SK-MEL-5 (cell line): ENCODE measurements around the gene LUC7L3. TPM values are rescaled to one million over a fixed set of nuclear protein-coding genes. Genes with fewer than 3 reads are reported as not detected.
A peak's percentile ranks its signal among the peaks of the same experiment; 100 is the strongest.
"Not testable (repeated sequence)": the region's sequence is repeated elsewhere in the genome, so short reads cannot be mapped to it uniquely, and the experiment has no call there.

ENCODE experiments used
- DNase-seq: peaks from one replicate; pipeline ENCODE4 v3.0.0-alpha.2; 2016; ENCODE audit warnings: low read depth, low spot score
- in situ Hi-C: cut with HindIII; loops from 2 replicates; pipeline ENCODE4 v1.10.0; 2016; ENCODE audit warnings: low sequenced_read_pairs, high pct_unique_total_duplicates, low pct_unique_long_range_greater_than_20kb
- total RNA-seq: library from RNA; depleted of rRNA; stranded (reverse); fragments of >200 nt; shearing (Covaris generic); gene quantifications from 2 replicates; pipeline ENCODE4 v1.2.3, GENCODE V29; 2014

LUC7L3 gene
- total RNA-seq, 1 experiment from 2014 or later: 29.4 TPM

- in situ Hi-C loops: no loop called here
- DNase-seq: no peak
These were observed 21.6 kb upstream of the LUC7L3 start for GRCh38 chr17:50697663-50698272.

- no peak for DNase-seq
- in situ Hi-C loops: no loop called here
These were observed 20.0 kb upstream of the LUC7L3 start for GRCh38 chr17:50699410-50699809.

DNA sequence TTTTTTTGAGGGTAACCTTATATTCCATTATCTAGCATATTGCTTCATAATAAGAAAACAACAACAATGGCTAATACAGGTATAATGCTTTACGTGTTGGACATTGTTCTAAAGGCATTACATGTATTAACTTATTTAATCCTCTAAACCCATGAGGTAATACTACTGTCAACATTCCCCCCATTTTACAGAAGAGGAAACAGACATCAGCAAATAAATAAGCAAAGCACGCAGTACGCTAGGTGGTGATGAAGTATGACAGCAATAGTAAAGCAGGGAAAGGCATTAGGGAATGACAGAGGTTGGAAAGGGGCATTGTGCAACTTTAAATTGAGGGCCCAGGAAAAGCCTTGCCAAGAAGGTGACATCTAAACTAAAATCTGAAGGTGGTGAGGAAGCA, 16.2 kb upstream of the LUC7L3 start:
- no peak for DNase-seq
- in situ Hi-C loops: no loop called here

- peak; percentile 89 for DNase-seq
- in situ Hi-C loops: no loop called here
These were observed 11.9 kb upstream of the LUC7L3 start, which contains the start of gene ANKRD40 for GRCh38 chr17:50707289-50708049. TSS of gene ANKRD40 (minus strand) at chr17:50707914. CDS start at chr17:50707654, 260 bp downstream.

GRCh38 chr17:50708050-50709000, 11.1 kb upstream of the LUC7L3 start:
- in situ Hi-C loops: no loop called here
- DNase-seq: peak; percentile 34

DNA sequence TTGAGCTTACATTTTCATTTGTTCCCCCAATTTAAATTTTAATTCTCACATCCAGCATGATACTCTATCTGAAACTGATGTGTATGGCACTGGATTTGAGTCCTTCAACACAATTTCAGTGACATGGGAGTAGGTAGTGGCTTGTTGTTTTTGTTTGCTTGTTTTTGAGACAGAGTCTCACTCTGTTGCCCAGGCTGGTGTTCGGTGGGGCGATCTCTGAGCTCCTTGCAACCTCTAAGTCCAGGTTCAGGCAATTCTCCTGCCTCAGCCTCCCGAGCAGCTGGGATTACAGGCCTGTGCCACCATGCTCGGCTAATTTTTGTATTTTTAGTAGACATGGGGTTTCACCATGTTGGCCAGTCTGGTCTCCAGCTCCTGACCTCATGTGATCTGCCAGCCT, 10.3 kb upstream of the LUC7L3 start:
- in situ Hi-C loops, DNase-seq: not testable (repeated sequence)

DNA sequence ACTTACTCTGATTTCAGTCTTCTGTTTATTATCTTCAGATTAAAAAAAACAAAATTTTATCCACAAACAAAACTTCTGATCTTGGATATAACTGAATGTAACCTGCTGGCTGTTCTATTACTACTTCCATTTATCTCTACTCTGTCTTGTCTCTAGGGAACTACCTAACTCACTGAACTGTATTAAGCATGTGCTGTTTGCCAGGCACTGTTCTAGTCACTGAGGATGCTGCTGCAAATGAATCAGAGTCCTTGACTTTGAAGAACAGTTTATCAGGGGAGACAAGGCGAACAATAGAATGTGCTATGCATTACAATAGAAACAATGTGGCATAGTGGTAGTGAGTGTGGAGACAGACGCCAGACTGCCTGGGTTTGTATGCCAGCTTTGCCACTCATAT, 9.4 kb upstream of the LUC7L3 start:
- DNase-seq: no peak
- in situ Hi-C loops: no loop called here

- no peak for DNase-seq
- in situ Hi-C loops: no loop called here
These were observed 8.8 kb upstream of the LUC7L3 start for GRCh38 chr17:50710650-50711049.

DNA sequence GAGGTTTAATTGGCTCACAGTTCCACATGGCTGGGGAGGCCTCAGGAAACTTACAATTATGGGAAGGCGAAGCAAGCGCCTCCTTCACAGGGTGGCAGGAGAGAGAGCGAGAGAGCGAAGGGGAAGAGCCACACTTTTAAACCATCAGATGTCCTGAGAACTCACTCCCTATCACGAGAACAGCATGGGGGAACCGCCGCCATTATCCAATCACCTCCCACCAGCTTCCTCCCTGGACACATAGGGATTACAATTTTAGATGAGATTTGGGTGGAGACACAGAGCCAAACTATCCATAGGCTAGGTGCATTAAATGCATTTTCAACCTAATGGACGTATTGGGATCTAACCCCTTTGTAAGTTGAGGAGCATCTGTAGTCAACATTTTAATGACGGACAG, 6.8 kb upstream of the LUC7L3 start:
- in situ Hi-C loops: no loop called here
- DNase-seq: no peak

DNA sequence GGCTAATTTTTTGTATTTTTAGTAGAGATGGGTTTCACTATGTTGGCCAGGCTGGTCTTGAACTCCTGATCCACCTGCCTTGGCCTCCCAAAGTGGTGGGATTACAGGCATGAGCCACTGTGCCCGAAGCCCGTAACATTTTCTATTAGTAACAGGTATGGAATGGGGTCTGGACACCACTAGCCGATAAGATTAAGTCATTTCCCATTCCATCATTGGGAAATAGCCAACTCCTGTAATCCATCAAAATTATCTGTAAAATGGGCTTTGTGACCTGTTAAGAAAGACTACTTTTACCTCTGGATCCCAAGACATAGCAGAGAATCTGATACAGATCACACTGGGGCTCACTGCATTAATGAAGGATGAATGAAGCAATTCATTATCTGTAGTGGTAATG, 3.9 kb upstream of the LUC7L3 start:
- in situ Hi-C loops: no loop called here
- DNase-seq: no peak

- in situ Hi-C loops: no loop called here
These were observed 756 bp downstream of the LUC7L3 start for GRCh38 chr17:50719924-50720794.

DNA sequence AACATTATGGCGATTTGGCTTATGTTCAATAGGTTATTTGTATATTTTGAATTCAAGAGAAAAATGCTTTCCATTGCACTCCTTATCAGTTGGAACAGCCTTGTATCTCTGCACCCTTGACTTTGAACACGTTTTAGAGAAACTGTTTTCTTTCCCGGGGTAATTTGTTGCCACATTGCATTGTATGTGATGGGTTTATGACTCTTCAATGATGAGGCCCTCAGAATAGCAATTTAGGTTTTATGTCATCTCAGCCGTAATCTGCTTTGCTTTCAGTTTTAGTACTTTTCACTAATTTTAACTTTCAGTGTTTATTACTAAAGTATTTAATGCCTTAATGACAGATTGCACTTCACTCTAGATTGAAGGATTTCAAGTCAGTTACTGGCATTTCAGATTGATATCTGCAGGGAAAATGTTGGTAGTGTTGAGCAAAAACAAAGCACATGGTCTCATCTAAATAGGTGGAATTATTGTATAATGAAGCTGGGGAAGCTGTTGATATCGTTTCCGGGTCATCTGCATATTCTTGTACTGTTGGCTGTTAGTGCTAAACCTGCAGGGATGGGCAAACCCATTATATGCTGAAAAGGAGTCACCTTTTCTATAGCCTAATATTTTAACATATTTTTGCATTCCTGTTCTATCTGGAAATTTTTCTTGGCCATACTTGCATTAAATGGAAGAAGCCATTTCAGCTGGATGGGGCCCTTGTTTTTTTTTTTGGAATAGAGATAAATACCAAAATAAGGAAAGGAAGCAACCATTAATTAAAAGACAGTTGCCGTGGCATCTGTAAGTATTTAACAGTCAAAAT, 2.0 kb downstream of the LUC7L3 start:
- DNase-seq: no peak
- in situ Hi-C loops: no loop called here

More at GRCh38 chr17:50719924-50720794, 756 bp downstream of the LUC7L3 start:
- DNase-seq: no peak

DNA sequence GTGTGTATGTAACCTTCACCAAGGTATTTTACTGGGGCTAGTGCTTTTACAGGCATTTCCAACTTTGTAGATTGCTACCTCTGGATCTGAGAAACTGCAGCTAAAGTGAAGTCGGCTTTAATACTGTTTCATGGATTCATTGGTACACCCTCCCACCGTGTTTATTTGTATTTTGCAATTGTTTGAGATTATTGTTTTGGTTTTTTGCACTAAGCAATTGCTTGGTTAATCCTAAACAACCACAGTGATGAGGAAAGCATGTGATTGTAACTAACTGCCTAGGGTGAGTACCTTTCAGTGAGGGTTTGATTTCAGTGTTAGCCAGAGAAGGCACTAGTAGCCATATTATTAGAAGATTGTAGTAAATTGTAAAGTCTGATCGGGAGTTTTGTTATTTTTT, 3.3 kb downstream of the LUC7L3 start:
- DNase-seq: no peak
- in situ Hi-C loops: no loop called here

DNA sequence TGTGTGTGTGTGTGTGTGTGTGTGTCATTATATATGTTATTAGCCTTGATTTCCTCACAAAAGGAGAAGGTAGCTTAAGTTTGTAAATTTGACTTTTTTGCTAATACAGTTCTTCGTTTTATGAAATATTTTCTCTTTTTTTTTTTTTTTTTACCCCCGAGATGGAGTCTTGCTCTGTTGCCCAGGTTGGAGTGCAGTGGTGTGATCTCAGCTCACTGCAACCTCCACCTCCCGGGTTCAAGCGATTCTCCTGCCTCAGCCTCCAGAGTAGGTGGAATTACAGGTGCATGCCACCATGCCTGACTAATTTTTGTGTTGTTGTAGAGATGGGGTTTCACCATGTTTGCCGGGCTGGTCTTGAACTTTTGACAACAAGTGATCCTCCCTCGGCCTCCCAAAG, 5.2 kb downstream of the LUC7L3 start:
- DNase-seq, in situ Hi-C loops: not testable (repeated sequence)

DNA sequence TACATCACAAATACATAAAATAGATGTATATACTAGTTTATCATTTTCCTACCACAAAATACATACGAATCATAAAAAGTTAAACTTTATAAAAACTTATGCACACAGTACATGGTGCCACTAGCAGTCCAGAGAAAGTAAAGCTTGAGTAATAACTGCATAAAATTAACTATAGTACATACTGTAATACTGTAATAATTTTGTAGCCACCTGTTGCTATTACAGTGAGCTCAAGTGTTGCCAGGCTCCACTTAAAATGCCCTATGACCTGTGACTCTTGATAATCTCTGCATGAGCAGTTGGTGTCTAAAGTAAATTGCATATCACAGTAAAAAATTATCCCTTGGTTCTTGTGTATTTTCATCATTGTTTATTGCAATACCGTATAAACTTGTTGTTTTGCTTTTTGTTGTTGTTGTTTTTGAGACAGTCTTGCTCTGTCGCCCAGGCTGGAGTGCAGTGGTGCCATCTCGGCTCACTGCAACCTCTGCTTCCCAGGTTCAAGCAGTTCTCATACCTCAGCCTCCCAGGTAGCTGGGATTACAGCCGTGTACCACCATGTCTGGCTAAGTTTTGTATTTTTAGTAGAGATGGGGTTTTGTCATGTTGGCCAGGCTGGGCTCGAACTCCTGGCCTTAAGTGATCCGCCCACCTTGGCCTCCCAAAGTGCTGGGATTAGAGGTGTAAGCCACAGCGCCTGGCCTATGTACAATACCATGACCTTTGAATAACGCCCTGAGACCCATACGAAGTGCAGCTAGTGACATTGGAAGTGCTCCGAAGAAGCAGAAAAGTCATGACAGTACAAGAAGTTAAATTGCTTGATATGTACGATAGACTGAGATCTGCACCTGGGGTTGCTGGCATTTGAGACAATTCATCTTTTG, 6.6 kb downstream of the LUC7L3 start:
- in situ Hi-C loops: no loop called here
- no peak for DNase-seq

DNA sequence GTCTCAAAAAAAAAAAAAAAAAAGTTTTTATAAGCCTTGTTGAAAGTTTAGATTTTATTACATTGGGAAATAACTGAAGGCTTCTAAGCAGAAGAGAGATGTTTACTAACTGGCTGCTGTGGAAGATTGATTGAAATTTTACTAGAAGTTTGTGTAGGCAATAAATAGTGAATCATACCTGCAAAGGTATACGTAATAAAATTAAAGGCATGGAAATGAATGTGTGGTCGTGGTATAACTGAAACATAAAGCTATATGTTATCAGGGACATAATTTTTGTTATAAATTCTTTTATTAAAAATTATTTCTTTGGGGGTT, 8.7 kb downstream of the LUC7L3 start:
- in situ Hi-C loops: no loop called here
- no peak for DNase-seq
